Trophoblast cell (in vitro differentiated cells and primary cell): Measurements from ENCODE around the gene TMEM255B.
A peak's percentile ranks its signal among the peaks of the same experiment; 100 is the strongest.

ENCODE experiments used
- DNase-seq, 2 donors: peaks; one replicate each; pipeline ENCODE4 v3.0.0-alpha.2; 2016
- H2AFZ ChIP-seq: 2 replicates; pipeline ENCODE4 v1.6.1; 2013; ENCODE audit warnings: low read length, moderate library complexity, mild to moderate bottlenecking; ENCODE audit not compliant: insufficient read depth, poor library complexity
- H2AK5ac ChIP-seq: 2 replicates; pipeline ENCODE4 v1.6.1; 2013; ENCODE audit warnings: mild to moderate bottlenecking, low read length
- H2BK120ac ChIP-seq: 2 replicates; pipeline ENCODE4 v1.6.1; 2013; ENCODE audit warnings: low read length, mild to moderate bottlenecking, moderate library complexity; ENCODE audit not compliant: insufficient read depth, poor library complexity
- H2BK12ac ChIP-seq: 2 replicates; pipeline ENCODE4 v1.6.1; 2013; ENCODE audit warnings: mild to moderate bottlenecking, low read length, moderate library complexity
- H2BK5ac ChIP-seq: 2 replicates; pipeline ENCODE4 v1.6.1; 2013; ENCODE audit warnings: low read length, low read depth, moderate library complexity, mild to moderate bottlenecking; ENCODE audit not compliant: poor library complexity
- H3K14ac ChIP-seq: 2 replicates; pipeline ENCODE4 v1.6.1; 2013; ENCODE audit warnings: mild to moderate bottlenecking, low read length
- H3K18ac ChIP-seq: 2 replicates; pipeline ENCODE4 v1.6.1; 2013; ENCODE audit warnings: mild to moderate bottlenecking, low read length
- H3K23ac ChIP-seq: 2 replicates; pipeline ENCODE4 v1.6.1; 2013; ENCODE audit warnings: low read length
- H3K27ac ChIP-seq: 2 replicates; pipeline ENCODE4 v1.5.1; 2013; ENCODE audit warnings: low read depth, mild to moderate bottlenecking, inconsistent platforms, low read length, moderate library complexity
- H3K27me3 ChIP-seq: 2 replicates; pipeline ENCODE4 v1.6.1; 2013; ENCODE audit warnings: inconsistent platforms, mild to moderate bottlenecking, low read length, moderate library complexity; ENCODE audit not compliant: insufficient read depth
- H3K36me3 ChIP-seq, 2 experiments: 1 replicate in 1 of 2; 2 replicates in 1 of 2; pipeline ENCODE4 v1.6.1; 2013; ENCODE audit warnings: low read length in 2 of 2, mild to moderate bottlenecking in 2 of 2, moderate library complexity in 1 of 2; ENCODE audit not compliant: insufficient read depth in 2 of 2, control insufficient read depth in 1 of 2
- H3K4ac ChIP-seq: 2 replicates; pipeline ENCODE4 v1.6.1; 2013; ENCODE audit warnings: low read depth, mild to moderate bottlenecking, low read length, moderate library complexity
- H3K4me1 ChIP-seq, 2 experiments: 1 replicate in 1 of 2; 2 replicates in 1 of 2; pipeline ENCODE4 v1.6.1; 2013; ENCODE audit warnings: low read length in 2 of 2, mild to moderate bottlenecking in 2 of 2, moderate library complexity in 1 of 2; ENCODE audit not compliant: insufficient read depth in 2 of 2, control insufficient read depth in 1 of 2
- H3K4me2 ChIP-seq: 2 replicates; pipeline ENCODE4 v1.6.1; 2013; ENCODE audit warnings: inconsistent platforms, mild to moderate bottlenecking, low read length, moderate library complexity
- H3K4me3 ChIP-seq: 2 replicates; pipeline ENCODE4 v1.5.1; 2013; ENCODE audit warnings: mild to moderate bottlenecking, low read depth, low read length, inconsistent platforms
- H3K79me1 ChIP-seq: one replicate; pipeline ENCODE4 v1.6.1; 2013; ENCODE audit warnings: low read length
- H3K79me2 ChIP-seq: 2 replicates; pipeline ENCODE4 v1.6.1; 2013; ENCODE audit warnings: low read length, mild to moderate bottlenecking; ENCODE audit not compliant: control insufficient read depth, insufficient read depth, poor library complexity
- H3K9ac ChIP-seq: 2 replicates; pipeline ENCODE4 v1.6.1; 2013; ENCODE audit warnings: mild to moderate bottlenecking, low read length
- H3K9me3 ChIP-seq: 2 replicates; pipeline ENCODE4 v1.6.1; 2013; ENCODE audit warnings: low read depth, mild to moderate bottlenecking, control low read depth, inconsistent platforms, low read length; ENCODE audit not compliant: insufficient read depth
- H4K12ac ChIP-seq: 2 replicates; pipeline ENCODE4 v1.6.1; 2013; ENCODE audit warnings: low read depth, mild to moderate bottlenecking, low read length, moderate library complexity
- H4K8ac ChIP-seq: 2 replicates; pipeline ENCODE4 v1.6.1; 2013; ENCODE audit warnings: low read depth, mild to moderate bottlenecking, low read length, moderate library complexity
- H4K91ac ChIP-seq: one replicate; pipeline ENCODE4 v1.6.1; 2013; ENCODE audit warnings: low read depth, mild to moderate bottlenecking, low read length, moderate library complexity
- WGBS: extraction: QIAGEN DNeasy Blood & Tissue Kit; methylation state at CpG from one replicate; pipeline ENCODE4 v1.1.7; 2013; ENCODE audit warnings: missing lambda C conversion rate; ENCODE audit not compliant: insufficient read length, insufficient coverage; ENCODE audit errors: extremely low coverage; 5-methylcytosine and 5-hydroxymethylcytosine counted together

Gene TMEM255B

DNA sequence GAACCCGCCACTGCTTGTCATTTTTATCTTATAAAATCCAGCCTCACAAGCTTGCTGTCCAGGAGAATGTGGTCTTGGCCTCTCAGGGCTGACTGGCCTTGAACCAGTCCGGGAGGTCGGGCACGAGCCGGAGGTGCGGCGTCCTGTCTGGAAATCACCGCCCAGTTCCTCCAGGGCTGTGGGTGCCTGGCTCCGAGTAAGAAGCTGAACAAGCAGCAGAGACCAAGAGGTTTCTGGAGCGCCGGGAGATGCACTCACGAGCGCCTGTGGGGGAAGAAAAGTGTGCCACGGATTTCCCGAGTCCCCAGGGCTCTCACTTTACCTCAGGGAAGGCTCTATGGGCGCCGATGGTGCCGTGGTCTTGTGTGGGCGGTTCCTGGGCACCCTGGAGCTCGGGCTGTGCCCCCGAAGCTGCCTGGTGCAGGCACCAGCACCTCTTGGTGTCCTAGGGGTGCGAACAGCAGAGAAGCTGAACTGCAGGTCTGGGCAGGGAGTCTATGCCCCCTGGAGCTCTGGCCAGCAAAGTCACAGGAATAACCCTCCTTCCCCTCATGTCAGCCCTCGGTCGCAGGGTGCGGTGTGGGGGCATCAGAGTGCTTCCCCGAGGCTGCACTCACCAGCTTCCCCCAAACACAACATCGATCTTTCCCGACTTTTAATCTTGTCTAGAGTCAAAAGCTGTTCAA is 54.9 kb downstream of the TMEM255B start:
- H4K91ac ChIP-seq: no peak overlapping the region
- H2BK120ac ChIP-seq: no peak overlapping the region
- no peak overlapping the region for H4K8ac ChIP-seq
- H2BK12ac ChIP-seq: no peak overlapping the region
- H3K9me3 ChIP-seq: peaks cover 10% of the 10 kb centered on the region
- DNase-seq: no peak
- no peak overlapping the region for H2BK5ac ChIP-seq
- no peaks in the 10 kb centered on the region for H3K27me3 ChIP-seq
- no peak overlapping the region for H3K9ac ChIP-seq
- no peak overlapping the region for H3K4me2 ChIP-seq
- no peak overlapping the region for H3K23ac ChIP-seq
- H3K4ac ChIP-seq: no peak overlapping the region
- H2AK5ac ChIP-seq: no peak overlapping the region
- H3K4me3 ChIP-seq: no peak overlapping the region
- no peak overlapping the region for H3K14ac ChIP-seq
- no peak overlapping the region for H2AFZ ChIP-seq
- WGBS: no CpG with 5 or more reads among the region's 28 CpGs
- no peaks in the 10 kb centered on the region for H3K79me2 ChIP-seq
- peaks cover 5% of the 10 kb centered on the region in 2 experiments for H3K4me1 ChIP-seq
- H3K36me3 ChIP-seq: no peaks in the 10 kb centered on the region
- H3K27ac ChIP-seq: no peak overlapping the region
- no peak overlapping the region for H4K12ac ChIP-seq
- H3K79me1 ChIP-seq: no peaks in the 10 kb centered on the region
- H3K18ac ChIP-seq: no peak overlapping the region

- no peak overlapping the region for H3K4ac ChIP-seq
- H3K18ac ChIP-seq: no peak overlapping the region
- no peak overlapping the region for H2AFZ ChIP-seq
- H2BK12ac ChIP-seq: no peak overlapping the region
- H3K23ac ChIP-seq: no peak overlapping the region
- DNase-seq: no peak
- H2BK5ac ChIP-seq: no peak overlapping the region
- no peak overlapping the region for H3K9ac ChIP-seq
- peaks cover 5% of the 10 kb centered on the region in 2 experiments for H3K4me1 ChIP-seq
- H2AK5ac ChIP-seq: no peak overlapping the region
- no peak overlapping the region for H2BK120ac ChIP-seq
- H3K4me3 ChIP-seq: no peak overlapping the region
- H3K9me3 ChIP-seq: peaks cover 9% of the 10 kb centered on the region
- H3K4me2 ChIP-seq: no peak overlapping the region
- no peak overlapping the region for H4K8ac ChIP-seq
- H3K36me3 ChIP-seq: no peaks in the 10 kb centered on the region
- H3K14ac ChIP-seq: no peak overlapping the region
- no peaks in the 10 kb centered on the region for H3K27me3 ChIP-seq
- no CpG with 5 or more reads among the region's 11 CpGs for WGBS
- H3K27ac ChIP-seq: no peak overlapping the region
- H4K91ac ChIP-seq: no peak overlapping the region
- H4K12ac ChIP-seq: no peak overlapping the region
- no peaks in the 10 kb centered on the region for H3K79me1 ChIP-seq
- H3K79me2 ChIP-seq: no peaks in the 10 kb centered on the region
Measured at GRCh38 chr13:113814435-113814821, 55.4 kb downstream of the TMEM255B start.

- no peak overlapping the region for H3K14ac ChIP-seq
- no peak overlapping the region for H3K18ac ChIP-seq
- no peak overlapping the region for H4K12ac ChIP-seq
- H4K91ac ChIP-seq: no peak overlapping the region
- H2AK5ac ChIP-seq: no peak overlapping the region
- no peak overlapping the region for H3K4me2 ChIP-seq
- H3K9me3 ChIP-seq: peaks cover 5% of the 10 kb centered on the region
- no peak overlapping the region for H3K27ac ChIP-seq
- H3K79me2 ChIP-seq: no peaks in the 10 kb centered on the region
- H2BK120ac ChIP-seq: no peak overlapping the region
- no peak overlapping the region for H2BK5ac ChIP-seq
- H3K23ac ChIP-seq: no peak overlapping the region
- no peak overlapping the region for H4K8ac ChIP-seq
- peaks cover 5% of the 10 kb centered on the region in 2 experiments for H3K4me1 ChIP-seq
- no peak overlapping the region for H2BK12ac ChIP-seq
- no CpG with 5 or more reads among the region's 42 CpGs for WGBS
- H3K4ac ChIP-seq: no peak overlapping the region
- H2AFZ ChIP-seq: no peak overlapping the region
- no peak overlapping the region for H3K4me3 ChIP-seq
- no peaks in the 10 kb centered on the region for H3K27me3 ChIP-seq
- DNase-seq: peak in 1 of 2 donors; percentile 13
- no peaks in the 10 kb centered on the region for H3K79me1 ChIP-seq
- no peak overlapping the region for H3K9ac ChIP-seq
- no peaks in the 10 kb centered on the region for H3K36me3 ChIP-seq
Measured at GRCh38 chr13:113815151-113816058, 56.4 kb downstream of the TMEM255B start.

DNA sequence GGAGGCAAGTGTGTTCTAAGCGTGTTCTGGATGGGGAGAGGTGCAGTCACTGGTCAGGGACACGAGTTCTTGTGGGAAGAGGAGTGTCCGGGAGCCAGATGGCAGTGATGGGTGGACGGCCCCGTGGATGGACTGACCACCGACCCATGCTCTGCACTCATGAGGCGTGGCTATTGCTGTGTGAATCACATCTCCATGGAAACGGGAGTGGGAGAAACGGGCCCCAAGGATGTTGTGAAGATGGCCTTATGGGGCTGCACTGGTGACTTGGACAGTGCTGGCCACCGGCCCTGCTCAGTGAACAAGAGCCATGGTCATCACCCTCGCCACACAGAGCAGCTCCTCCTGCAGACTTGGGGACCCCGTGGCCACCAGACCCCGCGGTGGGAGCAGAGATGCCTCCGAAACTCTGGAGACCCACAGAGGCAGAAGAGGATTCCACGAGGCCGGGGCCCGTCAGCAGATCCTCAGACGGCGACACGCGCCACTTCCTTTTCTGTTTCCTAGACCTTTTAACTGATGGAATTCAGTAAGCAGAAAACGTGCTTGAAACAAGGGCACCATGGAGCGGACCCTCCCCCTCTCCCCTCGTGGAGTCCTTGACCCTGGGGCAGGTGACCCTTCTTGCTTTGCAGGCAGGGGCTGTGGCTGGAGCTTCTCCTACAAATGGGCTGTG is 57.4 kb downstream of the TMEM255B start:
- Histone ChIP-seq H2AFZ (no peak overlapping the region), H4K8ac (no peak overlapping the region), H3K27ac (no peak overlapping the region), H3K4me1 (peaks cover 9 to 10% of the 10 kb centered on the region in 2 experiments), H2BK12ac (no peak overlapping the region), H3K36me3 (no peaks in the 10 kb centered on the region), H3K9ac (no peak overlapping the region), H3K14ac (no peak overlapping the region), H3K23ac (no peak overlapping the region), H3K79me1 (peaks cover 4% of the 10 kb centered on the region), H2AK5ac (no peak overlapping the region), H3K4me3 (no peak overlapping the region), H4K91ac (no peak overlapping the region), H4K12ac (no peak overlapping the region), H2BK5ac (no peak overlapping the region), H3K79me2 (no peaks in the 10 kb centered on the region), H3K4ac (no peak overlapping the region), H2BK120ac (no peak overlapping the region), H3K4me2 (no peak overlapping the region), H3K18ac (no peak overlapping the region), H3K9me3 (peaks cover 2% of the 10 kb centered on the region), H3K27me3 (no peaks in the 10 kb centered on the region)
- no CpG with 5 or more reads among the region's 25 CpGs for WGBS
- DNase-seq: no peak
